ENCODE data around the gene ZDHHC3. TPM values are rescaled to one million over a fixed set of nuclear protein-coding genes. Genes with fewer than 3 reads are reported as not detected.
A peak's percentile ranks its signal among the peaks of the same experiment; 100 is the strongest.

The ZDHHC3 gene
- total and polyA plus RNA-seq, 4 experiments from 2014 or later, result 35.4 to 41.9 (median 38.1) TPM

DNA sequence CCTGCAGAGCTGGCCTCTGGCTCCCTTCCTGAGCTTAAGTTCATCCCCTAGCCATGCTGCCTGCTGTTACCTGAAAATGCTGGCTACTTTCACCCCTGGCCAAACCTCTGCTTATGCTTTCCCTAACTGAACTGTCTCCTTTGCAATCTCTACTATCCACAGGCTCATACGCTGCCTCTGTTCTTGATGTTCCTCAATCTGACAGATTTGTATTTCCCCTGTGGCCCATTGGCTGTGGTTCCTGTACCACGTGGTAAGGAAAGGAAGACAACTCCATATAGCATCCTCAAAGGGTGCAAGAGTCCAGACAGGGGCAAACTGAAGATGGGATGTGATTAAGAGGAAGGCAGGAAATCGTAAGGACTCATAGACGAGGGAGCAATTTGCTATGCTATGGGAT is 68.4 kb downstream of the ZDHHC3 start:
- H3K27ac ChIP-seq (ENCODE audit: low read depth, low read length), result no peak overlapping the region
- Mint-ChIP-seq H3K36me3 (peaks cover 0 to 6% of the 10 kb centered on the region in 2 donors), H3K27me3 (peaks cover 12 to 18% of the 10 kb centered on the region in 2 donors), H3K4me3 (no peak overlapping the region), H3K9me3 (peaks cover 0 to 30% (median 3%) of the 10 kb centered on the region in 8 donors), H3K4me1 (no peaks in the 10 kb centered on the region), H3K27ac (no peak overlapping the region)
- no peaks in the 10 kb centered on the region for H3K4me1 ChIP-seq (ENCODE audit: insufficient read depth, low read length)
- no peak overlapping the region for H3K4me3 ChIP-seq (ENCODE audit: low read length in 2 of 2)
- intact Hi-C loops (cut with micrococcal nuclease), result no loop called here
- no peak for DNase-seq
- no peaks in the 10 kb centered on the region for H3K9me3 ChIP-seq (ENCODE audit: control insufficient read depth in 1 of 2, low read length in 2 of 2)
- CTCF ChIA-PET (ENCODE audit: partially characterized antibody), result interaction anchor here (1.0 to 2.2 kb wide), 2 partner anchors 79 to 375 kb away, joined by 3 to 8 read pairs; no protein-coding TSS in a partner anchor
- H3K27me3 ChIP-seq (ENCODE audit: insufficient read depth, low read length), result no peaks in the 10 kb centered on the region
- POLR2A ChIA-PET (ENCODE audit: partially characterized antibody), result no interaction called here
- H3K36me3 ChIP-seq (ENCODE audit: insufficient read depth, low read length), result no peaks in the 10 kb centered on the region

DNA sequence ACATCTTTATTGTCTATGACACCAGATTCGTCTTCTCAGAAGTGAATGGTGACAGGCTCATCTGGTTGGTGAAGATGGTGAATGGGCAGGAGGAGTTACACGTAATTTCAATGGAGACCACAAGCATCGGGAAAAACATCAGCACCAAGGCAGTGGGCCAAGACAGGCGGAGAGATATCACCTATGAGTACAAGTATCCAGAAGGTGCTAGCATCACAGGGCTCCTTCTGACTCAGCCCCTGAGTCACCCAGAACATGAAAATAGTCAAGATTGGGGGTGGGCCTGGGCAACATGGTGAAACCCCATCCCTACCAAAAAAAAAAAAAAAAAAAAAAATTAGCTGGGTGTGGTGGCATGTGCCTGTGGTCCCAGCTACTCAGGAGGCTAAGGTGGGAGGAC is 69.0 kb downstream of the ZDHHC3 start:
- Mint-ChIP-seq H3K9me3 (peaks cover 0 to 30% (median 3%) of the 10 kb centered on the region in 8 donors), H3K4me1 (no peaks in the 10 kb centered on the region), H3K36me3 (peaks cover 0 to 6% of the 10 kb centered on the region in 2 donors), H3K27me3 (peaks cover 12 to 18% of the 10 kb centered on the region in 2 donors), H3K27ac (no peak overlapping the region), H3K4me3 (no peak overlapping the region)
- Histone ChIP-seq H3K27ac (ENCODE audit: low read depth, low read length) (no peak overlapping the region), H3K9me3 (ENCODE audit: control insufficient read depth in 1 of 2, low read length in 2 of 2) (no peaks in the 10 kb centered on the region), H3K4me1 (ENCODE audit: insufficient read depth, low read length) (no peaks in the 10 kb centered on the region), H3K27me3 (ENCODE audit: insufficient read depth, low read length) (no peaks in the 10 kb centered on the region), H3K4me3 (ENCODE audit: low read length in 2 of 2) (no peak overlapping the region), H3K36me3 (ENCODE audit: insufficient read depth, low read length) (no peaks in the 10 kb centered on the region)
- ChIA-PET CTCF (ENCODE audit: partially characterized antibody) (interaction anchor here (1.2 to 2.2 kb wide), 2 partner anchors 8 to 374 kb away, joined by 3 to 8 read pairs; no protein-coding TSS in a partner anchor), POLR2A (ENCODE audit: partially characterized antibody) (no interaction called here)
- intact Hi-C loops (cut with micrococcal nuclease), result no loop called here
- no peak for DNase-seq

GRCh38 chr3:44905446-44906157 is 70.4 kb downstream of the ZDHHC3 start:
- CTCF ChIA-PET (ENCODE audit: partially characterized antibody), result interaction anchor here (1.2 kb wide), 1 partner anchor 9 kb away, joined by 3 read pairs; no protein-coding TSS in a partner anchor
- peaks cover 16 to 17% of the 10 kb centered on the region in 2 donors for H3K27me3 Mint-ChIP-seq
- no peak overlapping the region for H3K27ac Mint-ChIP-seq

GRCh38 chr3:44903751-44904150 is 72.2 kb downstream of the ZDHHC3 start:
- no peak for DNase-seq
- intact Hi-C loops (cut with micrococcal nuclease), result no loop called here
- Histone ChIP-seq H3K27me3 (ENCODE audit: insufficient read depth, low read length) (no peaks in the 10 kb centered on the region), H3K4me1 (ENCODE audit: insufficient read depth, low read length) (no peaks in the 10 kb centered on the region), H3K36me3 (ENCODE audit: insufficient read depth, low read length) (no peaks in the 10 kb centered on the region), H3K27ac (ENCODE audit: low read depth, low read length) (no peak overlapping the region), H3K9me3 (ENCODE audit: control insufficient read depth in 1 of 2, low read length in 2 of 2) (no peaks in the 10 kb centered on the region), H3K4me3 (ENCODE audit: low read length in 2 of 2) (no peak overlapping the region)
- H3K4me1 Mint-ChIP-seq, result no peaks in the 10 kb centered on the region
- no peaks in the 10 kb centered on the region for H3K36me3 Mint-ChIP-seq
- CTCF ChIA-PET (ENCODE audit: partially characterized antibody), result no interaction called here
- peaks cover 0 to 11% (median 1%) of the 10 kb centered on the region in 8 donors for H3K9me3 Mint-ChIP-seq
- peaks cover 16% of the 10 kb centered on the region in 2 donors for H3K27me3 Mint-ChIP-seq
- no peak overlapping the region for H3K4me3 Mint-ChIP-seq
- POLR2A ChIA-PET (ENCODE audit: partially characterized antibody), result no interaction called here
- H3K27ac Mint-ChIP-seq, result no peak overlapping the region

More at GRCh38 chr3:44905446-44906157, 70.4 kb downstream of the ZDHHC3 start:
- Histone ChIP-seq H3K36me3 (ENCODE audit: insufficient read depth, low read length) (no peaks in the 10 kb centered on the region), H3K4me3 (ENCODE audit: low read length in 2 of 2) (no peak overlapping the region), H3K27me3 (ENCODE audit: insufficient read depth, low read length) (no peaks in the 10 kb centered on the region), H3K4me1 (ENCODE audit: insufficient read depth, low read length) (no peaks in the 10 kb centered on the region), H3K9me3 (ENCODE audit: control insufficient read depth in 1 of 2, low read length in 2 of 2) (no peaks in the 10 kb centered on the region), H3K27ac (ENCODE audit: low read depth, low read length) (no peak overlapping the region)
- Mint-ChIP-seq H3K4me1 (no peaks in the 10 kb centered on the region), H3K36me3 (peaks cover 0 to 6% of the 10 kb centered on the region in 2 donors), H3K4me3 (no peak overlapping the region), H3K9me3 (peaks cover 0 to 26% (median 3%) of the 10 kb centered on the region in 8 donors)
- DNase-seq, result no peak
- POLR2A ChIA-PET (ENCODE audit: partially characterized antibody), result no interaction called here
- intact Hi-C loops (cut with micrococcal nuclease), result no loop called here

DNA sequence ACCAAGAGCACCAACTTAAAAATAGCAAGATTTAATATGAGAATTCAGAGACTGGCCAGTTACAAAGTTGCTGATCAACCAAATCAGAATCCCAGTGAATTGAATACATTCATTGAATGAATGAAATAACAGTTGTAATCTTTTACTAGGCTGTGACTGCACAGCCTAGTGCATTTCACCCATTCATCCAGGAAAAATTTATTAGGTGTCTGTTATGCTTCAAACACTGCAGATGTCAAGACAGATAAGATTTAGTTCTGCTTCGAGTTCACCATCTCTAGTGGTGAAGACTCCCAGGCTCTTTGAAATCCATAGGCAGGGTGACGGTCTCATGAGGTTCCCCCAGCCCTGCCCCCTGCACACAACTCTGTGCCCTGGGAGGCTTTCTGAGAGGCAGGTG is 72.7 kb downstream of the ZDHHC3 start:
- no peaks in the 10 kb centered on the region for H3K36me3 ChIP-seq (ENCODE audit: insufficient read depth, low read length)
- H3K9me3 ChIP-seq (ENCODE audit: control insufficient read depth in 1 of 2, low read length in 2 of 2), result no peaks in the 10 kb centered on the region
- Mint-ChIP-seq H3K4me1 (no peaks in the 10 kb centered on the region), H3K36me3 (no peaks in the 10 kb centered on the region), H3K4me3 (no peak overlapping the region), H3K9me3 (peaks cover 0 to 7% (median 1%) of the 10 kb centered on the region in 8 donors), H3K27me3 (peaks cover 16 to 18% of the 10 kb centered on the region in 2 donors), H3K27ac (no peak overlapping the region)
- CTCF ChIA-PET (ENCODE audit: partially characterized antibody), result no interaction called here
- no peak overlapping the region for H3K27ac ChIP-seq (ENCODE audit: low read depth, low read length)
- H3K27me3 ChIP-seq (ENCODE audit: insufficient read depth, low read length), result no peaks in the 10 kb centered on the region
- no peak overlapping the region for H3K4me3 ChIP-seq (ENCODE audit: low read length in 2 of 2)
- H3K4me1 ChIP-seq (ENCODE audit: insufficient read depth, low read length), result no peaks in the 10 kb centered on the region
- POLR2A ChIA-PET (ENCODE audit: partially characterized antibody), result no interaction called here
- intact Hi-C loops (cut with micrococcal nuclease), result no loop called here
- no peak for DNase-seq

DNA sequence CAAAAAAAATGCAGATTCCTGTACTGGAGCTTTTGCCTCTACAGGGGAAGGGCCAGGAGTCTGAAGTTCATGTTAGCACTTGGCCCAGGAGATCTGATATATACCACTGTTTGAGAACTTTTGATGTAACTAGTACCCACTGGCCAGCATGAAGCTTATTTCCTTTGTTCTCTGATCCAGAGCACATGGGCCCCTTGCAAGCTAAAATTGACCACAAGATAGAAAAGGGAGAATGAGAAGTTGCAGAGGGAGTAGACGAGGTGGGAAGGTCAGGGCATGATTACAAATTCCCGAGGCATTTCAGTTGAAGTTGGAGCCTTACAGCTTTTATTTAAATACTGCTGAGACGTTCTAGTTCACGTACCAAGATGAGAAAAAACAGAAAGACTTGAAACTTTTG is 73.3 kb downstream of the ZDHHC3 start:
- Mint-ChIP-seq H3K27ac (peak overlapping the region in 1 of 7 donors; percentile 57), H3K4me1 (no peaks in the 10 kb centered on the region), H3K27me3 (peaks cover 14 to 20% of the 10 kb centered on the region in 2 donors), H3K9me3 (peaks cover 0 to 3% (median 0%) of the 10 kb centered on the region in 8 donors), H3K4me3 (no peak overlapping the region), H3K36me3 (no peaks in the 10 kb centered on the region)
- no peaks in the 10 kb centered on the region for H3K9me3 ChIP-seq (ENCODE audit: control insufficient read depth in 1 of 2, low read length in 2 of 2)
- no peak overlapping the region for H3K4me3 ChIP-seq (ENCODE audit: low read length in 2 of 2)
- ChIA-PET POLR2A (ENCODE audit: partially characterized antibody) (no interaction called here), CTCF (ENCODE audit: partially characterized antibody) (interaction anchor here (2.4 kb wide), 1 partner anchor 12 kb away, joined by 12 read pairs; no protein-coding TSS in a partner anchor)
- no peak overlapping the region for H3K27ac ChIP-seq (ENCODE audit: low read depth, low read length)
- DNase-seq, result no peak
- no peaks in the 10 kb centered on the region for H3K27me3 ChIP-seq (ENCODE audit: insufficient read depth, low read length)
- H3K4me1 ChIP-seq (ENCODE audit: insufficient read depth, low read length), result no peaks in the 10 kb centered on the region
- intact Hi-C loops (cut with micrococcal nuclease), result no loop called here
- no peaks in the 10 kb centered on the region for H3K36me3 ChIP-seq (ENCODE audit: insufficient read depth, low read length)

GRCh38 chr3:44899683-44900367 is 76.1 kb downstream of the ZDHHC3 start:
- no peaks in the 10 kb centered on the region for H3K4me1 Mint-ChIP-seq
- no peak overlapping the region for H3K27ac Mint-ChIP-seq
- H3K27me3 Mint-ChIP-seq, result peaks cover 12 to 20% of the 10 kb centered on the region in 2 donors
- ChIA-PET CTCF (ENCODE audit: partially characterized antibody) (no interaction called here), POLR2A (ENCODE audit: partially characterized antibody) (no interaction called here)
- no peak overlapping the region for H3K4me3 Mint-ChIP-seq
- Histone ChIP-seq H3K4me1 (ENCODE audit: insufficient read depth, low read length) (no peaks in the 10 kb centered on the region), H3K27ac (ENCODE audit: low read depth, low read length) (no peak overlapping the region), H3K36me3 (ENCODE audit: insufficient read depth, low read length) (no peaks in the 10 kb centered on the region), H3K9me3 (ENCODE audit: control insufficient read depth in 1 of 2, low read length in 2 of 2) (no peaks in the 10 kb centered on the region), H3K27me3 (ENCODE audit: insufficient read depth, low read length) (no peaks in the 10 kb centered on the region), H3K4me3 (ENCODE audit: low read length in 2 of 2) (no peak overlapping the region)
- intact Hi-C loops (cut with micrococcal nuclease), result no loop called here
- no peaks in the 10 kb centered on the region for H3K9me3 Mint-ChIP-seq
- DNase-seq, result no peak
- no peaks in the 10 kb centered on the region for H3K36me3 Mint-ChIP-seq
